ENCODE measurements around the gene ATP11A. TPM values are rescaled to one million over a fixed set of nuclear protein-coding genes. Genes with fewer than 3 reads are reported as not detected.

ATP11A gene
- total and polyA plus RNA-seq, 2 donors (not counting 3 experiments of a cell fraction or from before 2014, with no cell fraction given), result 16.5 to 88.1 TPM

- TF ChIP-seq FOS (IDR thresholded peaks at IDR 0.05; ENCODE audit: borderline replicate concordance, insufficient read depth, low read length) (no peak), MYC (IDR thresholded peaks at IDR 0.05; ENCODE audit: low read depth, low read length) (no peak), POLR2AphosphoS5 (IDR thresholded peaks at IDR 0.05; ENCODE audit: insufficient read depth, low read depth, low read length) (no peak), POLR2A (IDR thresholded peaks at IDR 0.05; ENCODE audit: low read depth, low read length) (no peak), JUN (IDR thresholded peaks at IDR 0.05; ENCODE audit: borderline replicate concordance, insufficient read depth, insufficient read length, low read depth) (no peak), GATA2 (IDR thresholded peaks at IDR 0.05; ENCODE audit: insufficient read depth, insufficient read length, low read depth, low read length) (no peak), EZH2 (IDR thresholded peaks at IDR 0.05; ENCODE audit: borderline replicate concordance, low read depth, low read length, severe bottlenecking) (no peak)
- TF ChIP-seq, protein P1, sequence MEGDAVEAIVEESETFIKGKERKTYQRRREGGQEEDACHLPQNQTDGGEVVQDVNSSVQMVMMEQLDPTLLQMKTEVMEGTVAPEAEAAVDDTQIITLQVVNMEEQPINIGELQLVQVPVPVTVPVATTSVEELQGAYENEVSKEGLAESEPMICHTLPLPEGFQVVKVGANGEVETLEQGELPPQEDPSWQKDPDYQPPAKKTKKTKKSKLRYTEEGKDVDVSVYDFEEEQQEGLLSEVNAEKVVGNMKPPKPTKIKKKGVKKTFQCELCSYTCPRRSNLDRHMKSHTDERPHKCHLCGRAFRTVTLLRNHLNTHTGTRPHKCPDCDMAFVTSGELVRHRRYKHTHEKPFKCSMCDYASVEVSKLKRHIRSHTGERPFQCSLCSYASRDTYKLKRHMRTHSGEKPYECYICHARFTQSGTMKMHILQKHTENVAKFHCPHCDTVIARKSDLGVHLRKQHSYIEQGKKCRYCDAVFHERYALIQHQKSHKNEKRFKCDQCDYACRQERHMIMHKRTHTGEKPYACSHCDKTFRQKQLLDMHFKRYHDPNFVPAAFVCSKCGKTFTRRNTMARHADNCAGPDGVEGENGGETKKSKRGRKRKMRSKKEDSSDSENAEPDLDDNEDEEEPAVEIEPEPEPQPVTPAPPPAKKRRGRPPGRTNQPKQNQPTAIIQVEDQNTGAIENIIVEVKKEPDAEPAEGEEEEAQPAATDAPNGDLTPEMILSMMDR (IDR thresholded peaks at IDR 0.05; ENCODE audit: extremely low read depth in 1 of 2, insufficient read depth in 1 of 2, low read depth in 1 of 2, low read length in 2 of 2), result no peak
- TF ChIP-seq, protein P2, sequence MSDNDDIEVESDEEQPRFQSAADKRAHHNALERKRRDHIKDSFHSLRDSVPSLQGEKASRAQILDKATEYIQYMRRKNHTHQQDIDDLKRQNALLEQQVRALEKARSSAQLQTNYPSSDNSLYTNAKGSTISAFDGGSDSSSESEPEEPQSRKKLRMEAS (IDR thresholded peaks at IDR 0.05; ENCODE audit: insufficient read depth, insufficient read length), result no peak
- H4K20me1 ChIP-seq (replicated peaks; ENCODE audit: control insufficient read depth, extremely low read depth, insufficient read depth, low read length), result no peaks in the 10 kb centered on the region
- H3K4me2 ChIP-seq (ENCODE audit: insufficient read depth, low read length), result no peak overlapping the region
- H3K4me1 ChIP-seq (ENCODE audit: control insufficient read depth, extremely low read depth, insufficient read depth, low read length), result peaks cover 27% of the 10 kb centered on the region
- ChIA-PET POLR2A (no interaction called here), CTCF (interaction anchor here (1.0 to 1.9 kb wide), 2 partner anchors 12 to 37 kb away, joined by 3 to 7 read pairs; no protein-coding TSS in a partner anchor)
- H2AFZ ChIP-seq (ENCODE audit: low read depth, low read length), result no peak overlapping the region
- no peak for DNase-seq (ENCODE audit: low read depth, low spot score)
- no peaks in the 10 kb centered on the region for H3K9me1 ChIP-seq (replicated peaks; ENCODE audit: control insufficient read depth, extremely low read depth, insufficient read depth, low read length)
- H3K9me3 ChIP-seq (replicated peaks; ENCODE audit: control insufficient read depth, insufficient read depth, low read length), result no peaks in the 10 kb centered on the region
- H3K27ac ChIP-seq (ENCODE audit: insufficient read depth, low read depth, low read length), result no peak overlapping the region
- dilution Hi-C loops (cut with MboI; ENCODE audit: extremely low pct_ligation_motif_present, low sequenced_read_pairs), result no loop called here
- FAIRE-seq, result no peak
- no peaks in the 10 kb centered on the region for H3K36me3 ChIP-seq (ENCODE audit: control insufficient read depth in 2 of 2, extremely low read depth in 1 of 2, insufficient read depth in 2 of 2, low read length in 2 of 2)
- H3K27me3 ChIP-seq (ENCODE audit: control insufficient read depth in 2 of 2, insufficient read depth in 2 of 2, low read length in 2 of 2), result no peaks in the 10 kb centered on the region
- H3K4me3 ChIP-seq (replicated peaks in 1 of 3; ENCODE audit: insufficient read depth in 1 of 3, low read depth in 1 of 3, low read length in 3 of 3), result no peak overlapping the region
- H3K9ac ChIP-seq (replicated peaks; ENCODE audit: extremely low read depth, insufficient read depth, low read length), result no peak overlapping the region
- no TSS peak for BruUV-seq (replicated peaks)
- intact Hi-C loops (cut with micrococcal nuclease), result no loop called here
- H3K79me2 ChIP-seq (ENCODE audit: control insufficient read depth, insufficient read depth, low read length), result peaks cover 12% of the 10 kb centered on the region
Measured at GRCh38 chr13:112725346-112726015, 35.6 kb downstream of the ATP11A start.

All from endothelial cell of umbilical vein (primary cell).